Endometrial microvascular endothelial cells (primary cell): ENCODE data around the gene ANAPC2. TPM values are rescaled to one million over a fixed set of nuclear protein-coding genes. Genes with fewer than 3 reads are reported as not detected.

Experiments used
- in situ Hi-C: cut with HindIII; loops from 2 replicates; pipeline ENCODE4 v1.10.0; 2017; ENCODE audit warnings: low sequenced_read_pairs, low pct_unique_long_range_greater_than_20kb; ENCODE audit errors: inconsistent ontology term
- total RNA-seq: library from RNA; depleted of rRNA; stranded (reverse); fragments of >200 nt; gene quantifications from one replicate; pipeline ENCODE4 v1.2.3, GENCODE V29; 2015; ENCODE audit errors: inconsistent ontology term

Gene ANAPC2
- total RNA-seq, 1 donor from 2014 or later = 14.9 TPM

GRCh38 chr9:137127301-137128157, 60.8 kb downstream of the ANAPC2 start:
- in situ Hi-C loops = no loop called here

- in situ Hi-C loops = no loop called here
These were observed 61.6 kb downstream of the ANAPC2 start for GRCh38 chr9:137126786-137127185.

Other genes with a start within 250 kb of the ANAPC2 start
- 212 TPM for gene FBXW5, start 243.8 kb downstream of the ANAPC2 start, total RNA-seq
- not detected for gene C8G, start 243.3 kb downstream of the ANAPC2 start, total RNA-seq
- not detected for gene LCN12, start 236.3 kb downstream of the ANAPC2 start, total RNA-seq
- not detected for gene PTGDS, start 211.1 kb downstream of the ANAPC2 start, total RNA-seq
- not detected for gene LCNL1, start 205.6 kb downstream of the ANAPC2 start, total RNA-seq
- gene PAXX, start 196.1 kb downstream of the ANAPC2 start, total RNA-seq = 49.0 TPM
- 4.8 TPM for gene CLIC3, start 192.0 kb downstream of the ANAPC2 start, total RNA-seq
- gene ABCA2, start 160.3 kb downstream of the ANAPC2 start, total RNA-seq = 4.0 TPM
- not detected for gene FUT7, start 156.5 kb downstream of the ANAPC2 start, total RNA-seq
- 65.7 TPM for gene NPDC1, start 142.4 kb downstream of the ANAPC2 start, total RNA-seq
- not detected for gene ENTPD2, start 134.5 kb downstream of the ANAPC2 start, total RNA-seq
- gene SAPCD2, start 118.0 kb downstream of the ANAPC2 start, total RNA-seq = 38.5 TPM
- 13.8 TPM for gene UAP1L1, start 111.0 kb downstream of the ANAPC2 start, total RNA-seq
- gene MAN1B1, start 101.6 kb downstream of the ANAPC2 start, total RNA-seq = 106 TPM
- gene DPP7, start 73.8 kb downstream of the ANAPC2 start, total RNA-seq = 99.2 TPM
- gene GRIN1, start 49.4 kb downstream of the ANAPC2 start, total RNA-seq = not detected
- not detected for gene LRRC26, start 18.5 kb downstream of the ANAPC2 start, total RNA-seq
- not detected for gene TMEM210, start 16.5 kb downstream of the ANAPC2 start, total RNA-seq
- gene SSNA1, start 116 bp upstream of the ANAPC2 start, total RNA-seq = 117 TPM
- 8.8 TPM for gene TPRN, start 12.2 kb upstream of the ANAPC2 start, total RNA-seq
- gene TMEM203, start 17.1 kb upstream of the ANAPC2 start, total RNA-seq = 28.1 TPM
- gene NDOR1, start 17.1 kb upstream of the ANAPC2 start, total RNA-seq = 19.6 TPM
- gene RNF208, start 33.7 kb upstream of the ANAPC2 start, total RNA-seq = not detected
- not detected for gene CYSRT1, start 36.6 kb upstream of the ANAPC2 start, total RNA-seq
- gene RNF224, start 38.9 kb upstream of the ANAPC2 start, total RNA-seq = not detected
- not detected for gene SLC34A3, start 42.3 kb upstream of the ANAPC2 start, total RNA-seq
- 1,061 TPM for gene TUBB4B, start 52.7 kb upstream of the ANAPC2 start, total RNA-seq
- gene STPG3, start 62.7 kb upstream of the ANAPC2 start, total RNA-seq = not detected
- 72.0 TPM for gene NELFB, start 66.8 kb upstream of the ANAPC2 start, total RNA-seq
- 53.1 TPM for gene TOR4A, start 89.2 kb upstream of the ANAPC2 start, total RNA-seq
- 16.1 TPM for gene NRARP, start 113.7 kb upstream of the ANAPC2 start, total RNA-seq
- gene EXD3, start 234.6 kb upstream of the ANAPC2 start, total RNA-seq = 4.0 TPM
- gene NOXA1, start 234.8 kb upstream of the ANAPC2 start, total RNA-seq = 0.74 TPM